ENCODE measurements around the gene AP1S3.

DNA sequence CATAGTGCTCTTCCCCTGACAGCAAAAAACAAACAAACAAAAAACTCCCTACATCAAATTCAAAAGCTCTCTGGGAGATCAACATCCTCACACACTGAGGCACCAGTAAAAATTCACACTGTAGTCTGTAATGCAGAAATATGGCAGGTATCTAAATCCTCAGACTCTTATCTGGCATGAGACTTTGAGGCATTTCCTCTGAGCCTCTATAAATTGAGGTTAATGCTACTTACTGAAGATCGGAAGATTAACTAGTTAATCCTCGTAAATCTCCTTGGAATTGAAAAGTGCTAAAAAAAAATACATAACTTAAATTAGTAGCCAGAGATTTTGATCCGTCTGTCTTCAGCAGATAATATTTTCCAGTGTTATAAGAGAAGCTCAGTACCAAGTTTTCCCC, 65.0 kb downstream of the AP1S3 start:
- TF ChIP-seq, protein P1, sequence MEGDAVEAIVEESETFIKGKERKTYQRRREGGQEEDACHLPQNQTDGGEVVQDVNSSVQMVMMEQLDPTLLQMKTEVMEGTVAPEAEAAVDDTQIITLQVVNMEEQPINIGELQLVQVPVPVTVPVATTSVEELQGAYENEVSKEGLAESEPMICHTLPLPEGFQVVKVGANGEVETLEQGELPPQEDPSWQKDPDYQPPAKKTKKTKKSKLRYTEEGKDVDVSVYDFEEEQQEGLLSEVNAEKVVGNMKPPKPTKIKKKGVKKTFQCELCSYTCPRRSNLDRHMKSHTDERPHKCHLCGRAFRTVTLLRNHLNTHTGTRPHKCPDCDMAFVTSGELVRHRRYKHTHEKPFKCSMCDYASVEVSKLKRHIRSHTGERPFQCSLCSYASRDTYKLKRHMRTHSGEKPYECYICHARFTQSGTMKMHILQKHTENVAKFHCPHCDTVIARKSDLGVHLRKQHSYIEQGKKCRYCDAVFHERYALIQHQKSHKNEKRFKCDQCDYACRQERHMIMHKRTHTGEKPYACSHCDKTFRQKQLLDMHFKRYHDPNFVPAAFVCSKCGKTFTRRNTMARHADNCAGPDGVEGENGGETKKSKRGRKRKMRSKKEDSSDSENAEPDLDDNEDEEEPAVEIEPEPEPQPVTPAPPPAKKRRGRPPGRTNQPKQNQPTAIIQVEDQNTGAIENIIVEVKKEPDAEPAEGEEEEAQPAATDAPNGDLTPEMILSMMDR (IDR thresholded peaks at IDR 0.05), result no peak
- TF ChIP-seq EZH2 (IDR thresholded peaks at IDR 0.05), result no peak
